GM21717 (cell line): ENCODE results near the gene SST.
"Not testable (repeated sequence)": the region's sequence is repeated elsewhere in the genome, so short reads cannot be mapped to it uniquely, and the experiment has no call there.

Experiments used
- ATAC-seq: cut with Tn5 transposase; IDR thresholded peaks from one replicate; pipeline ENCODE4 v1.9.1; 2021; ENCODE audit warnings: mild to moderate bottlenecking, moderate library complexity; ENCODE audit not compliant: unreplicated experiment

Gene SST

DNA sequence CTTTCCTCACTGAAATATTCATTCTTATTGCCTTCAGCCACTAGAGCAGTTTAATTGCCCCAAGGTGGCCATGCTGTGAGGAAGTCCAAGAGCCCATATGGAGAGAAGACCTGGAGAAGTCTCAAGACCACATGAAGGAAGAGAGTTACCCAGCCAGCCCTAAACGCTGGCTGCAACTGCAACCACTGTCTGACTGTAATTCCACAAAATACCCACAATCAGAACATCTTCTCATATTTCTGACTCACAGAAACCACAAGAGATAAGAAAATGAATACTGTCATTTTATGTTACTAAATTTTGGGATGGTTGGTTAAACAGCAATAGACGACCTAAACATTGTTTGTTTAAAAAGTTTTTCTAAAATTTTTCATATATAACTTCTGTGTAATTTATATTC, 14.7 kb upstream of the SST start:
- no peak for ATAC-seq

GRCh38 chr3:187684444-187684843, 14.2 kb upstream of the SST start:
- ATAC-seq, result no peak

GRCh38 chr3:187681756-187682155, 11.6 kb upstream of the SST start:
- not testable (repeated sequence) for ATAC-seq

- ATAC-seq, result peak; percentile 93
Measured at GRCh38 chr3:187679638-187680396, 9.6 kb upstream of the SST start.

DNA sequence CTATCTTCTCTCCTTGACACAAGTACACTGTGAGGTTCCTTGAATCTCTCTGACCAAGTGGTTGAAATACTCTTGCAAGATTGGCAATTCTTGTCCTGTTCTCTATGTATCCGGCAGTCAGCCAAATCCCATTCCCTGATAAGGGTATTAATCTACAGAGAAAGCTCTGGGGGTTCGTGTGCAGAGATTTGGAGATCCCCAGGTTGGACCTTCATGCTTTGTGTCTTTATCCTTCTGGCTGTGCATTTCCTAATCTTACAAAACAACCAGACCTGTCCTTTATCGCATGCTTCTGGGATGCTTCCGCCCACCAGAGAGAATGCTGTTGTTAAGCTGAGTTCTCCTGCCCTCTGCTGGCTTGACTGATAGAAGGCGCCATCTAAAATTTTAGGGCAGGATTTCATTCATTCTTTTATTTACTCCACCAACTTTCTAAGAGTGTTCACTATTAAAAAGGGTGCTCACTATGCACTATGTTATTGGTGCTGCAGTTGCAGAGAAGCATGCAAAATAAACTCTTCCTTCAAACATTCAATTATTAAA, 8.6 kb upstream of the SST start:
- no peak for ATAC-seq

GRCh38 chr3:187677604-187678003, 7.4 kb upstream of the SST start:
- no peak for ATAC-seq

- no peak for ATAC-seq
Measured at GRCh38 chr3:187673012-187673411, 2.8 kb upstream of the SST start.

- no peak for ATAC-seq
Measured at GRCh38 chr3:187667526-187667925, 2.7 kb downstream of the SST start.

DNA sequence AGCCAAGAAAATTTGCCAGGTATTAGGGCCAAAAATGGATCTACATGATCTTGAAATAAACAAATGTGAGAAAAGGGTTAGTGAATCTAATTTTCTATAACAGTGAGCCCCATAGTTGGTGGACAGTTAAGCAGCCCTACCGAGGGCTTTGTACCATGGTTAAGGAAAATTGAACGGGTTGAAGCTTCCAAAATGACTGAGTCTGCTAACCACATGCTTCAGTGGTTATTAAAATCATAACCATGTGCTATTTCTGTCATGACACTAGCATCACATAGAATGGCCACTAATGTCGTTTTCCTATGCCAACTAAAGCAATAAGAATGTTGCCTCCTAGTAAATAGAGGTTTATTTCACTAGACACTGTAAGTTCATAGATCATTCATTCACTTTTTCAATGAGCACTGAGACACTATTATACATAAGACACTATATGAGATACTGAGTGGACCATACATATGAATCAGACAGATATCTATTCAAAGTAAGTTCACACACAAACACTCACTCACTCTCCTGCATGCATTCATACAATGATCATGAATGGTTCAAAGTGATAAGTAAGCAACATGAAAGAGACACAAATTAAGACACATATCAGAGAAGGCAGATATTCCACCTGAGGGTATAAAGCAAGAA, 4.3 kb downstream of the SST start:
- ATAC-seq, result no peak

DNA sequence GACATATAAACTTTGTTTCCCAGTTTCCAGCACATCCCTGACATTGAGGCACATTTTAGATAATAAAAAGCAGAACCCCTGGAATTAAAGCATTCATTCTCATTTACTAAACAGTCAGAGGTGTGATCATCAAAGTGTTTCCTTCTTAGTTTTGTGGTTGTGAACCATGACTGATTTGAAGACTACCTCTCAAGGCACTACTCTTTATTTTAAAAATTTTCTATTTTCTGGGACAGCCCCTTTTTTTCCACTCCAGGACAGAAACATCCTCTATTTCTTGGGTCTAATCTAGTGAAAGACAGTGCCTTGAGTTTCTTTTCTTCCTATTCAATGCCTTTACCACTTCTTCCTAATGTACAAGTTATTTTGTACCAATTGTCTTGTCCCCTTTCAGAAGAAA, 5.2 kb downstream of the SST start:
- ATAC-seq, result no peak

GRCh38 chr3:187662848-187663409, 7.3 kb downstream of the SST start:
- ATAC-seq, result no peak

DNA sequence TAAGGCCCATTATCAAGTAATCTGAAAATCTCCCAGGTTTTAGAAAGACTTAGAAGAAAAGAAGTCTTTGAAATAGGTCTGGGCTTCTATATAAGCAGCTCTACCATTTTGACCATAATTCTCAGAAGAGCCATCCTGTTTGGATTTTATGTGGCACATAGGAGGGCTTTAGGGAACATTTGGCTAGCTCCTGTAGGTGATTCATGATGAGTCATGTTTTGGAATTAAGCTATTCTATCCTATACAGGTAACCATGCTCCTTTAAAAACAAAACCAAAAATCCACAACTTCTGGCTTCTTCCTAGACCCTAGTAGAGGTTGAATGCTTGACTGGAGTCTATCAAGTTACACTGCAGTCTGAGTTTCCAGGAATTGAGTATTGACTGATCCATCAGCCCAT, 8.9 kb downstream of the SST start:
- no peak for ATAC-seq

DNA sequence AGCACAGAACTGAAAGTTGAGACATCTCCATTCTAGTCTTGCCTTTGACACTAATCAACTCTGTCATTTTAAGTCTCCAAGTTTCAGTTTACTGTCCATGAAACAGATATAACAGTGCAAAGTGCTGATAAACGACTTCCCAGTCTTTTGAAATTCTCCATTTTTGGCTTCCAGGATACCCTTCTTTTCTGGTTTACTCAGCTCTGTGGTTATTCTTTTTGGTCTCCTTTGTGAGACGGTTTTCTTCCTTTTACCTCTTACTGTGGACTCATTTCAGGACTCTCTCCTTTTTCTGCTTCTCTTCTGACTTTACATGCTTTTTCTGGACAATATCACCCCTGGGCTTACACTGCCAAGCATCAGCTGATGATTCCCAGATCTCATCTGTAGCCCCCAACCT, 18.9 kb downstream of the SST start:
- ATAC-seq, result no peak

DNA sequence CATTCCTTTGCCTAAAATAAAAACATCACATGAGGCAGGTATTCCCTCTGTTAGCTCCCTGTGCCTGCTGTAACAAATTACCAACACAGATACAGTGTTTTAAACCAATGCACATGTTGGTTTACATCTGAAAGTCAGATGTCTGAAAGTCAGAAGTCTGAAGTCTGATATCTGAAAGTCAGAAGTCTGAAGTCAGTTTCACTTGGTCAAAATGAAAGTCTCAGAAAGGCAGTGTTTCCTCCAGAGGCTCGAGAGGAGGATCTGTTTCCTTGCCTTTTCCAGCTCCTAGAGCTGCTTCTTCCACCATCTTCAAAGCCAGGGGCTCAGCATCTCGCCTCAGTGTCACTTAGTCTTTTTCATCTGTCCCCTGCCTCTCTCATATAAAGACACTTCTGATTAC, 22.0 kb downstream of the SST start:
- peak; percentile 88 for ATAC-seq

DNA sequence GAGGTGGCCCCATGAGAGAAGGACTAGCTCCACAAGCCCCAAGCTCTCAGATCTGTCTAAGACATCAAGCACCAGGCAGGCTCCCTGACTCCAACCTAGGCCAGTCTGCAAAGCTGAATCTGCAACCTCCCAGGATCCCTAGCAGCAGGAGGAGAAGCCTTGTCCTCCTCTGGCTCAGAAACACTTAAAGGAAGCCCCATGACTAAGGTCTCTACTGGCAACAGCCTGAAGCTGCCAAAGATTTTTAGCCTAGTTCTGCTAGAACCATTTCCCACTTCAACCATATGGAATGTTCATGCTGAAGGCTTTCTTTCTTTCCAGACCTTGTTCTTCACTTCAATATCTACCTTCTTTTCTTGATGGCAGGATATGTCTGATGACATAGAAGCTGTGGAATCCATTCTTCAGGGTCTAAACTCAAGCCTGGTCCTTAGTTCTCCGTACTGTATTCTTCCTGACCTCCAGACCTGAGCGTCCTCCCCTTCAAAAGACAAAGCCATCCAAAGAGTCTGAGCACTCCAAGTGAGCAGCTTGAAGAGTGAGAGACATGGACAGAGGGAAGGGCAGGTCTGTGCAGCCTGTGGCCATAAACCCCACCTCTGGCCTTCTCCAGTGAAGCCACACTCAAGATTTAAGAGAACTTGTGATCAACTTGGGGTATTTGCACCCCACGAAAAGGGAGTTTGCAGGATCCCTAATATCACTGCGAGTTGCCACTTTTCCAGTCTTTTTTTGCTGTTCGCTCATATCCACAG, 23.1 kb downstream of the SST start:
- ATAC-seq, result no peak

GRCh38 chr3:187645379-187645778, 24.8 kb downstream of the SST start:
- ATAC-seq, result not testable (repeated sequence)

DNA sequence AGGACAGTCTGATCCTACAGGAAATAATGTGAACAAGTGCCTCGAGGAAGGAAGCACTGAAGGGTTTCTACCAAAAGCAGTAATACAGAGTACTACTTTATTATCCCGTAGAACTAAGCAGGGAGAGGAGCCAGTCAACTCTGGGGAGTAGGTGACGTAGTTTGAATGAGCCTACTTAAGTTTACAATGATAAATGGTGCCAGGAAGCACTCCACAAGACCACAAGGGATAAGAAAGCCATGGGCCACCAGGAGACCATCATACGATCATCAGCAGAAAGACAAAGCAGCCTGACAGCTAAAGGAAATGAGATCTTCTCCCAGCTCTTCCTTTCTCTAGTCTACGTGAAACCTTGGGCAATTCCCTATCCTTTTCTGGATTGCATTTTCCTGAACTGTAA, 27.3 kb downstream of the SST start:
- ATAC-seq, result no peak

- no peak for ATAC-seq
Measured at GRCh38 chr3:187641320-187642016, 28.7 kb downstream of the SST start.

DNA sequence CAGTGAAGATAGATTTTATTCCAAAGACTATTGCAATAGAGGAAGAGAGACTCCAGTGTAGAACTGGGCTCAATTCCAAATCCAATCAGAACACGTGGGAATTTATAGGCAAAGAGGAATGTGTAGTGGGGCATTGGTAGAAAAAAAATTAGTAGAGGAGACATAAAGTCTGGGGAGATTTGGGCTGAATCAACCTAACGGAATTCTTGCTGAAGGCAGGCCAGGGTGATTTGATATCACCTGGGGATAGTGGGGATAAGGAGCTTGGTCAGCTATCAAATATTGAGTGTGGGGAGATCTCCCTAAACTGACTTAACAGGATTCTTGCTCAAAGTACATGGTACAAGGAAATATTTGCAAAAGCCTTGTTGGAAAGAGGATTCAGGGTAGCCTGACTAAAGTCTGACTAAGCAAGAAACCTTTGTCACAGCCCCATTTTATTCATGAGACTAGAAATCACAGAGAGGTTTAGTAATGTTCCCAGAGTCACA, 29.6 kb downstream of the SST start:
- no peak for ATAC-seq

GRCh38 chr3:187639927-187640568, 30.1 kb downstream of the SST start:
- ATAC-seq, result no peak
